NCI-H526 (cell line): Measurements from ENCODE around the gene SELENOF.
"Not testable (repeated sequence)": the region's sequence is repeated elsewhere in the genome, so short reads cannot be mapped to it uniquely, and the experiment has no call there.

Experiments used
- DNase-seq, 2 experiments: peaks; one replicate each; lab custom pipeline; 2025; lab: John Stamatoyannopoulos, UW

SELENOF gene

GRCh38 chr1:86814118-86814517 is 99.8 kb downstream of the SELENOF start:
- DNase-seq, result not testable (repeated sequence)
